ENCODE data around the gene ZNF789.

Gene ZNF789

DNA sequence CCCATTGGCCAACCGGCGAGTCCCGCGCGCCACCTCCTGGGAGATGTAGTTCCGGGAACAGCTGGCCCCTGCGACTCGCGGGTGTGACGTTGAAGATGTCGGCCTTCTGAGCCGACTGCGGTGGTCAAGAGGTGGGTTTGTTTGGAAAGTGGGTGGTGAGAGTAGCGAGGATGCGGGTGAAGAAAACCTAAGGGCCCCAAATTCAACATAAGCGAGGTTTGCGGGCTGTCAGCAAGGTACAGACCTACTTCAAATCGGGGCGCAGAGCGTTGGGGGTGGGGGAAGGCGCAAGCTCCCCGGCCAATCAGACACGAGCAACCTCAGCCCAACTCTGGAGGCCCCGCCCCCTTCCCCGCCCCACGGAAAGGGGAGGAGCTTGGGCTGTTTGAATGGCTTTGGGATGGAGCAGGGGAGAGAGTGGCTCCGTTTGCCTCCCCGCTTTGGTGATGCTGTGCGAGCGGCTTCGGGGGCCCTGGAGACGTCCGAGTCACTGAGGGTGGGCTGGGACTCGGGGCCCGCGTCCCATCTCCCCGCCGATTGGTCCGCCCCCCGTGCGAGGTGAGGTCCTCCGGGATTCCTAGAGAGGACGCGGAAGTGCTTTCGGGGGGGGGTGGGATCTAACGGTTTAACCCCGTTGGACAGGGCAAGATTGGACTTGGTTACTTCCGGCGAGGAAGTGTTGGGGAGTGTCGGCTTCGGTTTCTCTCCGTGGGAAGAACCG is 32.1 kb downstream of the ZNF789 start, which contains the start of gene ZKSCAN5 (continued):
- TF ChIP-seq, protein P1, sequence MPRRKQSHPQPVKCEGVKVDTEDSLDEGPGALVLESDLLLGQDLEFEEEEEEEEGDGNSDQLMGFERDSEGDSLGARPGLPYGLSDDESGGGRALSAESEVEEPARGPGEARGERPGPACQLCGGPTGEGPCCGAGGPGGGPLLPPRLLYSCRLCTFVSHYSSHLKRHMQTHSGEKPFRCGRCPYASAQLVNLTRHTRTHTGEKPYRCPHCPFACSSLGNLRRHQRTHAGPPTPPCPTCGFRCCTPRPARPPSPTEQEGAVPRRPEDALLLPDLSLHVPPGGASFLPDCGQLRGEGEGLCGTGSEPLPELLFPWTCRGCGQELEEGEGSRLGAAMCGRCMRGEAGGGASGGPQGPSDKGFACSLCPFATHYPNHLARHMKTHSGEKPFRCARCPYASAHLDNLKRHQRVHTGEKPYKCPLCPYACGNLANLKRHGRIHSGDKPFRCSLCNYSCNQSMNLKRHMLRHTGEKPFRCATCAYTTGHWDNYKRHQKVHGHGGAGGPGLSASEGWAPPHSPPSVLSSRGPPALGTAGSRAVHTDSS (tag by site-specific recombination; IDR thresholded peaks at IDR 0.05) = no peak
- TF ChIP-seq, protein P2, sequence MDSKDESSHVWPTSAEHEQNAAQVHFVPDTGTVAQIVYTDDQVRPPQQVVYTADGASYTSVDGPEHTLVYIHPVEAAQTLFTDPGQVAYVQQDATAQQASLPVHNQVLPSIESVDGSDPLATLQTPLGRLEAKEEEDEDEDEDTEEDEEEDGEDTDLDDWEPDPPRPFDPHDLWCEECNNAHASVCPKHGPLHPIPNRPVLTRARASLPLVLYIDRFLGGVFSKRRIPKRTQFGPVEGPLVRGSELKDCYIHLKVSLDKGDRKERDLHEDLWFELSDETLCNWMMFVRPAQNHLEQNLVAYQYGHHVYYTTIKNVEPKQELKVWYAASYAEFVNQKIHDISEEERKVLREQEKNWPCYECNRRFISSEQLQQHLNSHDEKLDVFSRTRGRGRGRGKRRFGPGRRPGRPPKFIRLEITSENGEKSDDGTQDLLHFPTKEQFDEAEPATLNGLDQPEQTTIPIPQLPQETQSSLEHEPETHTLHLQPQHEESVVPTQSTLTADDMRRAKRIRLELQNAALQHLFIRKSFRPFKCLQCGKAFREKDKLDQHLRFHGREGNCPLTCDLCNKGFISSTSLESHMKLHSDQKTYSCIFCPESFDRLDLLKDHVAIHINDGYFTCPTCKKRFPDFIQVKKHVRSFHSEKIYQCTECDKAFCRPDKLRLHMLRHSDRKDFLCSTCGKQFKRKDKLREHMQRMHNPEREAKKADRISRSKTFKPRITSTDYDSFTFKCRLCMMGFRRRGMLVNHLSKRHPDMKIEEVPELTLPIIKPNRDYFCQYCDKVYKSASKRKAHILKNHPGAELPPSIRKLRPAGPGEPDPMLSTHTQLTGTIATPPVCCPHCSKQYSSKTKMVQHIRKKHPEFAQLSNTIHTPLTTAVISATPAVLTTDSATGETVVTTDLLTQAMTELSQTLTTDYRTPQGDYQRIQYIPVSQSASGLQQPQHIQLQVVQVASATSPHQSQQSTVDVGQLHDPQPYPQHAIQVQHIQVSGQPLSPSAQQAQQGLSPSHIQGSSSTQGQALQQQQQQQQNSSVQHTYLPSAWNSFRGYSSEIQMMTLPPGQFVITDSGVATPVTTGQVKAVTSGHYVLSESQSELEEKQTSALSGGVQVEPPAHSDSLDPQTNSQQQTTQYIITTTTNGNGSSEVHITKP (tag by site-specific recombination; IDR thresholded peaks at IDR 0.05) = peak; percentile 87
- TF ChIP-seq, protein P3, sequence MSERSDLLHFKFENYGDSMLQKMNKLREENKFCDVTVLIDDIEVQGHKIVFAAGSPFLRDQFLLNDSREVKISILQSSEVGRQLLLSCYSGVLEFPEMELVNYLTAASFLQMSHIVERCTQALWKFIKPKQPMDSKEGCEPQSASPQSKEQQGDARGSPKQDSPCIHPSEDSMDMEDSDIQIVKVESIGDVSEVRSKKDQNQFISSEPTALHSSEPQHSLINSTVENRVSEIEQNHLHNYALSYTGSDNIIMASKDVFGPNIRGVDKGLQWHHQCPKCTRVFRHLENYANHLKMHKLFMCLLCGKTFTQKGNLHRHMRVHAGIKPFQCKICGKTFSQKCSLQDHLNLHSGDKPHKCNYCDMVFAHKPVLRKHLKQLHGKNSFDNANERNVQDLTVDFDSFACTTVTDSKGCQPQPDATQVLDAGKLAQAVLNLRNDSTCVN (tag by site-specific recombination; optimal IDR thresholded peaks at IDR 0.05) = peak; percentile 32
- TF ChIP-seq, protein P4, sequence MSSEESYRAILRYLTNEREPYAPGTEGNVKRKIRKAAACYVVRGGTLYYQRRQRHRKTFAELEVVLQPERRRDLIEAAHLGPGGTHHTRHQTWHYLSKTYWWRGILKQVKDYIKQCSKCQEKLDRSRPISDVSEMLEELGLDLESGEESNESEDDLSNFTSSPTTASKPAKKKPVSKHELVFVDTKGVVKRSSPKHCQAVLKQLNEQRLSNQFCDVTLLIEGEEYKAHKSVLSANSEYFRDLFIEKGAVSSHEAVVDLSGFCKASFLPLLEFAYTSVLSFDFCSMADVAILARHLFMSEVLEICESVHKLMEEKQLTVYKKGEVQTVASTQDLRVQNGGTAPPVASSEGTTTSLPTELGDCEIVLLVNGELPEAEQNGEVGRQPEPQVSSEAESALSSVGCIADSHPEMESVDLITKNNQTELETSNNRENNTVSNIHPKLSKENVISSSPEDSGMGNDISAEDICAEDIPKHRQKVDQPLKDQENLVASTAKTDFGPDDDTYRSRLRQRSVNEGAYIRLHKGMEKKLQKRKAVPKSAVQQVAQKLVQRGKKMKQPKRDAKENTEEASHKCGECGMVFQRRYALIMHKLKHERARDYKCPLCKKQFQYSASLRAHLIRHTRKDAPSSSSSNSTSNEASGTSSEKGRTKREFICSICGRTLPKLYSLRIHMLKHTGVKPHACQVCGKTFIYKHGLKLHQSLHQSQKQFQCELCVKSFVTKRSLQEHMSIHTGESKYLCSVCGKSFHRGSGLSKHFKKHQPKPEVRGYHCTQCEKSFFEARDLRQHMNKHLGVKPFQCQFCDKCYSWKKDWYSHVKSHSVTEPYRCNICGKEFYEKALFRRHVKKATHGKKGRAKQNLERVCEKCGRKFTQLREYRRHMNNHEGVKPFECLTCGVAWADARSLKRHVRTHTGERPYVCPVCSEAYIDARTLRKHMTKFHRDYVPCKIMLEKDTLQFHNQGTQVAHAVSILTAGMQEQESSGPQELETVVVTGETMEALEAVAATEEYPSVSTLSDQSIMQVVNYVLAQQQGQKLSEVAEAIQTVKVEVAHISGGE (tag by site-specific recombination; conservative IDR thresholded peaks at IDR 0.05; ENCODE audit: low read depth) = peak; percentile 94
- no peak for TF ChIP-seq ZFHX2 (tag by site-specific recombination; conservative IDR thresholded peaks at IDR 0.05)
- TF ChIP-seq, protein P5, sequence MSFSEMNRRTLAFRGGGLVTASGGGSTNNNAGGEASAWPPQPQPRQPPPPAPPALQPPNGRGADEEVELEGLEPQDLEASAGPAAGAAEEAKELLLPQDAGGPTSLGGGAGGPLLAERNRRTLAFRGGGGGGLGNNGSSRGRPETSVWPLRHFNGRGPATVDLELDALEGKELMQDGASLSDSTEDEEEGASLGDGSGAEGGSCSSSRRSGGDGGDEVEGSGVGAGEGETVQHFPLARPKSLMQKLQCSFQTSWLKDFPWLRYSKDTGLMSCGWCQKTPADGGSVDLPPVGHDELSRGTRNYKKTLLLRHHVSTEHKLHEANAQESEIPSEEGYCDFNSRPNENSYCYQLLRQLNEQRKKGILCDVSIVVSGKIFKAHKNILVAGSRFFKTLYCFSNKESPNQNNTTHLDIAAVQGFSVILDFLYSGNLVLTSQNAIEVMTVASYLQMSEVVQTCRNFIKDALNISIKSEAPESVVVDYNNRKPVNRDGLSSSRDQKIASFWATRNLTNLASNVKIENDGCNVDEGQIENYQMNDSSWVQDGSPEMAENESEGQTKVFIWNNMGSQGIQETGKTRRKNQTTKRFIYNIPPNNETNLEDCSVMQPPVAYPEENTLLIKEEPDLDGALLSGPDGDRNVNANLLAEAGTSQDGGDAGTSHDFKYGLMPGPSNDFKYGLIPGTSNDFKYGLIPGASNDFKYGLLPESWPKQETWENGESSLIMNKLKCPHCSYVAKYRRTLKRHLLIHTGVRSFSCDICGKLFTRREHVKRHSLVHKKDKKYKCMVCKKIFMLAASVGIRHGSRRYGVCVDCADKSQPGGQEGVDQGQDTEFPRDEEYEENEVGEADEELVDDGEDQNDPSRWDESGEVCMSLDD (tag by site-specific recombination; IDR thresholded peaks at IDR 0.05) = peak; percentile 90
- peak; percentile 92 for TF ChIP-seq ZNF629 (tag by site-specific recombination; IDR thresholded peaks at IDR 0.05)
- peak; percentile 95 for TF ChIP-seq ZNF335 (tag by site-specific recombination; conservative IDR thresholded peaks at IDR 0.05)
- TF ChIP-seq ZFP37 (tag by site-specific recombination; IDR thresholded peaks at IDR 0.05) = 0 out of 2 replicates have a peak, but pooled peaks have one; percentile 50
- TF ChIP-seq ZNF140 (tag by site-specific recombination; IDR thresholded peaks at IDR 0.05) = no peak
- TF ChIP-seq BCL11B (tag by site-specific recombination; IDR thresholded peaks at IDR 0.05; ENCODE audit: low read depth) = peak; percentile 98
- no peak for TF ChIP-seq ZNF221 (tag by site-specific recombination; IDR thresholded peaks at IDR 0.05; ENCODE audit: borderline replicate concordance)
- no peak for TF ChIP-seq REPIN1 (tag by site-specific recombination; IDR thresholded peaks at IDR 0.05; ENCODE audit: low read depth)
- TF ChIP-seq ZNF324 (tag by site-specific recombination; IDR thresholded peaks at IDR 0.05) = 0 out of 2 replicates have a peak, but pooled peaks have one; percentile 54
- TF ChIP-seq, protein P6, sequence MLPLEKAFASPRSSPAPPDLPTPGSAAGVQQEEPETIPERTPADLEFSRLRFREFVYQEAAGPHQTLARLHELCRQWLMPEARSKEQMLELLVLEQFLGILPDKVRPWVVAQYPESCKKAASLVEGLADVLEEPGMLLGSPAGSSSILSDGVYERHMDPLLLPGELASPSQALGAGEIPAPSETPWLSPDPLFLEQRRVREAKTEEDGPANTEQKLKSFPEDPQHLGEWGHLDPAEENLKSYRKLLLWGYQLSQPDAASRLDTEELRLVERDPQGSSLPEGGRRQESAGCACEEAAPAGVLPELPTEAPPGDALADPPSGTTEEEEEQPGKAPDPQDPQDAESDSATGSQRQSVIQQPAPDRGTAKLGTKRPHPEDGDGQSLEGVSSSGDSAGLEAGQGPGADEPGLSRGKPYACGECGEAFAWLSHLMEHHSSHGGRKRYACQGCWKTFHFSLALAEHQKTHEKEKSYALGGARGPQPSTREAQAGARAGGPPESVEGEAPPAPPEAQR (tag by site-specific recombination; IDR thresholded peaks at IDR 0.05) = no peak
- TF ChIP-seq KLF7 (tag by site-specific recombination; IDR thresholded peaks at IDR 0.05; ENCODE audit: borderline replicate concordance) = no peak; the same call in 1 of the 2 replicates
- no peak for TF ChIP-seq ZNF426 (tag by site-specific recombination; IDR thresholded peaks at IDR 0.05)
- TF ChIP-seq EGR2 (tag by site-specific recombination; IDR thresholded peaks at IDR 0.05; ENCODE audit: low read depth) = peak; percentile 35
- no peak for TF ChIP-seq ZNF391 (tag by site-specific recombination; IDR thresholded peaks at IDR 0.05; ENCODE audit: borderline replicate concordance, low read depth)
- no peak for TF ChIP-seq ZNF354C (tag by site-specific recombination; IDR thresholded peaks at IDR 0.05; ENCODE audit: borderline replicate concordance, low read depth)
- TF ChIP-seq HOXD13 (CRISPR knock-in tag; IDR thresholded peaks at IDR 0.05; ENCODE audit: borderline replicate concordance) = 0 out of 2 replicates have a peak, but pooled peaks have one; percentile 16

All from HEK293 (cell line).